Neural progenitor cell (in vitro differentiated cells): Measurements from ENCODE around the gene ERBB3.

Experiments
- EZH2 ChIP-seq: fragments of 200-600 bp; sonication (generic); IDR thresholded peaks from 2 replicates; pipeline ENCODE4 v1.6.1; 2017; ENCODE audit warnings: antibody characterized with exemption, mild to moderate bottlenecking, moderate library complexity
- EZH2phosphoT487 ChIP-seq: fragments of 200-600 bp; sonication (generic); IDR thresholded peaks from 2 replicates; pipeline ENCODE4 v1.6.1; 2017; ENCODE audit warnings: antibody characterized with exemption
- TF ChIP-seq, protein P1 (sequence below): fragments of 200-600 bp; sonication (generic); IDR thresholded peaks from 2 replicates; pipeline ENCODE4 v1.5.1; 2017; ENCODE audit warnings: antibody characterized with exemption, mild to moderate bottlenecking

GRCh38 chr12:56097738-56098137, 17.8 kb downstream of the ERBB3 start:
- no peak for TF ChIP-seq EZH2phosphoT487
- TF ChIP-seq, protein P1, sequence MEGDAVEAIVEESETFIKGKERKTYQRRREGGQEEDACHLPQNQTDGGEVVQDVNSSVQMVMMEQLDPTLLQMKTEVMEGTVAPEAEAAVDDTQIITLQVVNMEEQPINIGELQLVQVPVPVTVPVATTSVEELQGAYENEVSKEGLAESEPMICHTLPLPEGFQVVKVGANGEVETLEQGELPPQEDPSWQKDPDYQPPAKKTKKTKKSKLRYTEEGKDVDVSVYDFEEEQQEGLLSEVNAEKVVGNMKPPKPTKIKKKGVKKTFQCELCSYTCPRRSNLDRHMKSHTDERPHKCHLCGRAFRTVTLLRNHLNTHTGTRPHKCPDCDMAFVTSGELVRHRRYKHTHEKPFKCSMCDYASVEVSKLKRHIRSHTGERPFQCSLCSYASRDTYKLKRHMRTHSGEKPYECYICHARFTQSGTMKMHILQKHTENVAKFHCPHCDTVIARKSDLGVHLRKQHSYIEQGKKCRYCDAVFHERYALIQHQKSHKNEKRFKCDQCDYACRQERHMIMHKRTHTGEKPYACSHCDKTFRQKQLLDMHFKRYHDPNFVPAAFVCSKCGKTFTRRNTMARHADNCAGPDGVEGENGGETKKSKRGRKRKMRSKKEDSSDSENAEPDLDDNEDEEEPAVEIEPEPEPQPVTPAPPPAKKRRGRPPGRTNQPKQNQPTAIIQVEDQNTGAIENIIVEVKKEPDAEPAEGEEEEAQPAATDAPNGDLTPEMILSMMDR: no peak
- TF ChIP-seq EZH2: no peak
